HG02759 (cell line): ENCODE data around the gene CCDC88C.
"Not testable (repeated sequence)": the region's sequence is repeated elsewhere in the genome, so short reads cannot be mapped to it uniquely, and the experiment has no call there.

Experiments used
- ATAC-seq: cut with Tn5 transposase; IDR thresholded peaks from one replicate; pipeline ENCODE4 v1.9.1; 2021; ENCODE audit warnings: mild to moderate bottlenecking, moderate library complexity; ENCODE audit not compliant: unreplicated experiment

CCDC88C gene

DNA sequence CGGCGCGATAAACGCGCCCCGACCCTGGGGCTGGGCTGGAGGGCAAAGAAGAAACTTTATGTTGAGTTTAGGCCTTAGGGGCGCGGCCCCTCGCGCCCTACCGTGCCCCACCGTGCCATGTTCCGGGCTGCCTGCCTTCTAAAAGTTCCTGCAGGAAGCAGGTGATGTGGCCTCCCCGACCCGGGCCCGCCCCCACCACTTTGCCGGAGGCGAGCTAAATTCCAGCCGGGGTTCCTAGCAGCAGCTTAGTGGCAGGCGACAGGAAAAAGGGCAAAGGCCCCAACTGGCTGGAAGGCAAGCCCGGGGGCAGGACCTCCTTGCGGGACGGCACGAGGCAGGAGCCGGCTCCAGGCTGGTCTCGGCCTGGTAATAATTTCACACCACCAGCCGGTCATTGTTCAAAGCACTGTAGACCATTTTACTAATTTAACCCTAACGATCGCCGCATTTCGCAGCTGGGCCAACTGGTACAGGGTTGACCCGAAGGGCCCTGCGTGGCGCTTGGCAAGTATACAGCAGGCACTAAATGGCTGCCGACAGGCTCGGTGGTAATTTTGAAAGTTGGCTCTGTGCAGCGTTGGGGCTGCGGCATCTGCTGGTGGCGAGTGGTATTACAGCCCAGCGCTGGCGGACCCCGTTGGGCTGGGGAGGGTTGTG lies 895 bp upstream of the CCDC88C start:
- ATAC-seq: peak; percentile 20

DNA sequence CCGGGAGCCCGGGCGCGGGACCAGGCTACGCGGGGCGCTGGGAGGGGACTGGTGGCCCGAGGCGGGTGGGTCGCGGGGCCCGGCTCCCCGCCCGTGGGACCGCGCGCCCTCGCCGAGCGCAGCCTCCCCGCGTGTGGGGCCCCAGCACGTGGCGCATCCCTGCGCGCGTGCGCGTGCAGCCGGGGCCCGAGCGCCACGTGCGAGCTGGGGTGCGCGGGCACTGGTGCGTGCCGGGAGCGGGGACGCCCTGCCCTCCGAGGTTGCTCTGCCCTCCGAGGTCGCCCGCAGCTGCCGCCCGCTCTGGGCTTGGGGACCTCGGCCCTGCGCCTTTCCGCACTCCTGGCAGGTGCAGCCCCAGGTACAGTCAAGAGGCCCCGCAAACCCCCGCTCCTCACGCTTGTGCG lies 365 bp upstream of the CCDC88C start:
- peak; percentile 32 for ATAC-seq

DNA sequence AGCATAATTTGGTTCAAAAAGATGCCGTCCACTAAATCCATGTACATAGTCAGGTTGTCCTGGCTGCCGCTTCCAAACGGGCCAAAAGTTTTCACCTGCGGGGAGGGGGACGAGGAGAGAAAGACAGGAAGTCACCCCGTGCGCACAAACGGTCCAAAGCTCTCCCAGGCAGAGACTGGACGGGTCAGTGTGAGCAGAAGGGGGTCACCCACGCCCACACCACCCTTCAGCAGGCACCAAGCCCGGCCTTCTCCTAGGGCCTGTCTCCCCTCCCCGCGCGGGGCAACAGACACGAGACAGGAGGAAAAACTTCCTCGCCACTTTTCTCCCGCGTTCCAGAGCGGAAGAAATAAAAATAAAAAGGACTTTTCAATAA lies 888 bp downstream of the CCDC88C start:
- ATAC-seq: no peak

DNA sequence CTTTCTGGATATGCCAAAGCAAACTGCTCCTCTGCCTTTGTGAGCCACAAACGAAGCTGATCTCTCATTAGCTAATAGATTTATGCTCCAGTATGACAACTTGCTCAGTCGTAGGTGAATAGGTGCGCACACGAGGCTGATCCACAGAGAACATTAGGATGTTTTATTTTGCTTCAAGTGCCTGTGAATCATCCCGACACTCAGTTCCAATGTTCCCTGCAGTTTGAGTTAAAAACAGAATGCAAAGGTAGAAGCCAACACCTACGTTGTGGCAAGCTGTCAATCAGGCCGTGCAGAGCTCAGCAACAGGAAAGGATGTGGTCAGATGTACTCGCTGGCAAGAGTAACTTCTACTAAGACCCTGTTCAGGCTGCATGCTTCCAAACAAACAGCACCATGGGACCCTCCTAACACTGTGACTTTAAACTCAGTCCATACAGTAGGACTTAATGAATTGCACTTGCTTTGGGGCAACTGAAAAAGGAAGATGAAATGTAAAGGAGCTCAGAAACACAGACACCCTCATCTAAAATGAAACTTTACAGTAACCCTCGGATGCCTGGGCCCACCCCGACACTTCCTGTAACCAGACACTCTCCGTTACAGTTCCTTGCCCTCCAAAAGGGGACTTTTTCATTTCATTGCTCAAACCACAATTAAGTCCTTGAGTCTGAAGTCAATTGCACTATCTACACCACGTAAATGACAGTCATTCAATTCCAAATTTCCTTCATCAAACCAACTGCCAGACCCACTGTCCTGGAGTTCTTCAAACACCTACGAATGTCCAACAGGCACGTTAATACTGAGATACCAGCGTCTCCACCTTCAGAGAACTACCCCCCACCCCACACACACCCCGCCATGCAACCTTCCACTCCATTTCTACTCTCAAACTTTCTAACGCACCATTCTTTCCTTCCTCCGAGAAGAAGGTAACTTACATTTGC lies 1.6 kb downstream of the CCDC88C start:
- ATAC-seq: peak; percentile 53

DNA sequence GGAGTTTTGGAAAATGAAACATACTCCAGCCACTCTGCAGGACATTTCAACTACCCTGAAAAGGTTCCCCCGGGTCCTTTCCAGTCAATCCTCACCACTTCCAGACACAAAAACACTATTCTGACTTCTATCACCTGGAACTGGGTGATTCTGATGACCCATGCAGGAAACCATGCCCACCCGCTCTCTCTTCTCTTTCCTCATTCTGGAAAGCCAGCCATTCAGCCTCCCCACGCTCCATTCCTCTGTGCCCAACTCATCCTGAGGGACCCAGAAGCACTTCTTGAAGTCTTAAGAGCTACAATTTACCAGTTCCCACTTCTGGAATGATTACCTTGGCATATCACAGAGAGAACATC lies 3.2 kb downstream of the CCDC88C start:
- ATAC-seq: no peak

DNA sequence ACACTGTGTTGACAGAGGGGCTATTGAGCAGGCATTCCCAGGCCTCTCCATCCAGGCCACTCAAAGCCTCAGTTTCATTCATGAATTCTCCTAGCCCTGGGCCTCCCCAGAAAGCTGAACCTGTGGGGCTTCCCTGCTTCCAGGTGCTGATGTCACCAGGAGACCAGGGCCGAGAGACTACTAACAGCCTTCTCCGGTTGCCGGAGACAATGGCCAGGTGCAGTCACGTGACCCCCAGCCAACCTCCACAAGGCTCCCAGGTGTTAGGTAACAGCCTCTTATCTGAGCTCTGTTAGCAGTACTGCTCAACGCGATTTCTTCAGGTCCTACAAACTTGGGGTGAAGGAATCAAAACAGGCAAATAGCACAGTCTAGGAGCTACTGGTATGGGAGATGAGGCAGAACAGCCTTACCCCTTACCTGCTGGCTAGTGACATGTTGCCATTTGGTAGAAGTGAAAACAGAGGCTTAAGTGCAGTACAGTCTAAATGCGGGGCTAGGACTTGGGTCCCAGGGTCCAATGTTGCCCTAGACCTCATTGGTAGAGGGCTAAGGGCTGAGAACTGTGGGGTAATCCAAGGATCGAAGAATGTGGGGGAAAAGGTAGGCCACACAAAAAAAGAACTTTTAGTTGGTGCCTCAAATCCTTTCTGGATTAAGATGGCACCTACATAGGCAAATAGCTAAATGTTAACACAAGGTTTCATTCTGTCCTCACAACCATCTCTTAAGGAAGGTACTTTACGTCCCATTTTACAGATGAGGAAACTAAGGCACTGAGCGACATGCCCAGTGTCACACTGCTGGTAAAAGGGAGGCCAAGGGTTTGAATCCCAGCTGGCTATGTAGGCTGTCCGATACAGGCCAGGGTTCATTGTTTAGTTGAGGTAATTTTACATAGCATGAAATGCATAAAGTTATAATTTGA lies 3.8 kb downstream of the CCDC88C start:
- ATAC-seq: no peak

DNA sequence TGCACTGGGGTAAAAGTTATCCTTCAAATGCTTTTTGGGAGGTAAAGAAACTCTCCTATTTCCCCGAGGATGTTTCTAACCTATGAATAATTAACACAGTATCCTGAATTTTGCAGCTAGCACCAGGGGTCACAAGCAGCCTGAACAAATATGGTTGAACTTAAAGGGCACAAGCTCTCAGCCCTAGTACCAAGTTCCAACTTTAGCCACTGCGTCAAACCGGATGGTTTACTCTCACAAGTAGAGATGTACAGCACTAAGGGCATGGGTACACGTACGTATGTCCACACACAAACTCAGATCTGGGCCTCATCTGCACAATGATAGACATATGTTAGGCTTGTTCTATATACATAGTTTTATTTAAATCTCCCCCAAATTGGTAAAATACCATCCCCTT lies 4.7 kb downstream of the CCDC88C start:
- ATAC-seq: no peak

DNA sequence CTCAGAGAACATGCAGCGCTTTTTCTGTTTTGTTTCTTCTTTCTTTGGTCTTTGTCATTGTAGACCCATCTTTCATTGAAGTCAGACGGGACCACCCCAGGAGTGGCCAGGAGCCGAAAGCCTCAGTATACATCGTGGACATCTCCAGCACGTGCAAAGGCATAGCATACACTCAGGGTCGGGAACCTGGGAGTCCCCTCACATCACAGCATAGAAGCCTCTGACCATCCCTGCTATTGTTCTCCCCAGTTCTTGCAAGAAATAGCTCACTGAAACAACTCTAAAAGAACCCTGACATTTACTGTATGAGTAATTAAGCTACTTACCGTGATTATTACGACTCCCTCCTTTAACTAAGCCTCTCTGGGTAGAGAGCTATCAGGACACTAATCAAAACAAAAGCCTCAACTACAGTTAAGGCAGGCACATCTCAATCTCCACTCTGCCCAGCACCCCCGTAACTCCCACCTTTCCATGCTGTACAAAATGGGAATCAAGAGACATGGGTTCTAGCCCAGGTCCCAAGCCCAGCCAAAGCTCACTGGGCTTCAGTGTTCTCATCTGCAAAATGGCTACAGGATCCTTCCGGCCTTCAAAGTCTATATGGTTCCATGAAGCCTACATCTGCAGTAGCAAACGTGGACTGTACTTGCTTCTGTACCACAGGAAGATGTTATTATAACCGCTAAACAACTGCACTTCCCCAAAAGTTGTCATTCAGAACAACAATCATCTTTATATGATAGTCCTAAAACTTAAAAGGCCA lies 6.7 kb downstream of the CCDC88C start:
- ATAC-seq: no peak

DNA sequence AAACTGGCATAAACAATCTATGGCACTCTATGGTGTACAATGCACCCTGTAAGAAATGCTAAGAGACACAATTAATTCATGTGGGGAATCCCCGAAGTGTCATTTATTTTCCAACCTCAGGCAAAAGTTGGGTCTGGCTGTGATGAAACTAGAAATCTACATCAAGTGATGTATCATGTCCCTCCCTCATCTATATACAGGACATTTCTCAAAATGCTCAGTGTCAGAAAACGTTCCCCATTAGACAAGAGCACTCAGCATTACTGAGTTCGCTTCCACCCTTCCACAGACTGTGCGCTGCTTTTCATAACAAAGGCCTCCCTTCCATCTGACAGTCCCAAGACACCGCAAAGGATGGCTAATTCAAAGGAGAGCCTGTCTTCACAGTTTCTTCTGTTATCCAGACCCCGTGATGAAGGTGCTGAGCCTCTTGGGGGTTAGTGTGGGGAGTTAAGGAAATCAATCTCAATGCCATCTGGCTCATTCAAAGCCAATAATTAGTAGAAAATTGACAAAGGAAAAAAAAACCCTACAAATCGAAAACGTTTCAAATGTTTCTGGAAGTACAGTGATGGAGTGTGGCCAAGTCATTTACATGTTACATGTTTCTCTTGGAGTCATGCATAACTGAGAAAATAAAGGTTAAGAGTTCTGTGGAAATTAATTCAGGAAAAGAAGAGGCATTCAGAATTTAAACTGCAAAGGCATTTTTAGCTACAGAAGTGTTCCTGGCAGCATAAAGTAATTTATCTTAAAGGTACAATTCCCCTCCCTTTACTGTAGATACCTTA lies 7.5 kb downstream of the CCDC88C start:
- ATAC-seq: no peak

DNA sequence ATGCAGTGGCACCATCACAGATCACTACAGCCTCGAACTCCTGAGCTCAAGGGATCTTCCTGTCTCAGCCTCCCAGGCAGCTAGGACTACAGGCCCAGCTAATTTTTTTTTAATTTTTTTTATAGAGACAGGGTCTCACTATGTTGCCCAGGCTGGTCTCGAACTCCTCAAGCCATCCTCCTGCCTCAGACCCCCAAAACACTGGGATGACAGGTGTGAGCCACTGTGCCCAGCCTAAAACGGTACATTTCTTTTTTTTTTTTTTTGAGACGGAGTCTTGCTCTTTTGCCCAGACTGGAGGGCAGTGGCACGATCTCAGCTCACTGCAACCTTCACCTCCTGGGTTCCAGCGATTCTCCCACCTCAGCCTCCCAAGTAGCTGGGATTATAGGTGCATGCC lies 8.4 kb downstream of the CCDC88C start:
- ATAC-seq: not testable (repeated sequence)

DNA sequence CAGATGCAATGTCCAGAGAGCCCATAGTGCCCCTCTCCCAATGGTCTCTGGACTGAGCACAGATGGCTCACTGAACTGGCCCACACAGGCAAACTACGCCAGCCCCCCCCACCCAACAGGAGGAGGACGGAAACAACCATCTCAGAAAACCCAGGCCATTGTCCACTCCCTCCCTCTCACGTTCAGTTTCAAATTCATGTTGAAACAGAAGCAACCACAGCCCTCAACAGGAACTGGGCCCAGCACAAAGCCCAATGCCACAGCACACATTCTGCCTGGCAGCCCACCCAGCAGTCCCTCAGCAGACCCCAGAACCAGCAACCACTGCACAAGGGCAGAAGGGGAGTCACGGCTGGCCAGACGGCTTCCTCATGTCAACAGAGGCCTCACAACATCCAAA lies 10.6 kb downstream of the CCDC88C start:
- no peak for ATAC-seq

DNA sequence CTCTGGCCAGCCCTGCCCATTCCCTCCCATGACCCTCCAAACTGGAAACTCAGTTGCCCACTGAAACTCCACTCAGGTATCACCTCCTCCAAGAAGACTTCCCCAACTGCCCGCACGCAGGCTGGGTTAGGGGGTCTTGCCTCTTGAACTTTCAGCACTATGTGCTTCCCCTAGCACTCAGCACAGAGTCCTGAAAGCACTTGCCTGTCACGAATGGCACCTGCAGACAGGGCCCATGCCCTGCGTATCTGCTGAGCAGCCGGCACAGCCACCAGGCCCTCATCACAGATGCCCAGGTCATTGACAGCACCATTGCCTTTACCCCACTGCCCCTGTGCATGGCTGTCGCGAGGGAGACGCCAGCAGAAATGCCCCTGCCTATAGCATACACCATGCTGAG lies 11.2 kb downstream of the CCDC88C start:
- ATAC-seq: no peak

DNA sequence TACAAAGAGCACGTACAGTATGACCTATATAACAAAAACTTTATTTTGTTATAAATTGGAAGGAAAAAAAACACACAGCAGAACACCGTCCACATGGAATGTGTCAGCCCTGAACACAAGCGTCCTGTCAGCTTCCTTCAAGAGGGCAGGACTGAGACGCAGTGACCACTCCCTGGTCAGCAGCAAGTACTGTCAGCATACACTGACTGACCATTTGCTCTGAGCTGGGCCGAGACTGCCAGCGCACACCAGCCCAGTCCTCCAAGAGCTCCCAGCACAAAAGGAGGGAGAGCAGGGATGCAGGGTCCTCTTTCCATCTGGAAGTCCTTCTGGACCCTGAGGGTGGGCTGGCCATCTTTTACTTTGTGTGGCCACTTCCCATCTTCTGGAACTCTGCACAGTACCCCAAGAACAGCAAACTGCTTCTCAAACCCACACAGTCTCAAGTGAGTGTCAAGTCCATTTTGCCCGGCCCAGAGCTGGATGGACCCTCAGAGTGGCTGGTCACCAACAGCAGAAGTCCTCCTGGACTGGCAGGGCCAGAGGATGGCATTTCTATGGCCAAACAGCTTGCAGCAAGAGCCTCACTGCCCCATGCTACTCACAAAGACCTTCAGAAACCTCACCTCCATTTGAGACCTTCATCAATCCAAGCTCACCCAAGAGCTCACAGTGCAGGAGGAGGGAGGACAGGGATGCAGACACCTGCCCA lies 11.7 kb downstream of the CCDC88C start:
- no peak for ATAC-seq

DNA sequence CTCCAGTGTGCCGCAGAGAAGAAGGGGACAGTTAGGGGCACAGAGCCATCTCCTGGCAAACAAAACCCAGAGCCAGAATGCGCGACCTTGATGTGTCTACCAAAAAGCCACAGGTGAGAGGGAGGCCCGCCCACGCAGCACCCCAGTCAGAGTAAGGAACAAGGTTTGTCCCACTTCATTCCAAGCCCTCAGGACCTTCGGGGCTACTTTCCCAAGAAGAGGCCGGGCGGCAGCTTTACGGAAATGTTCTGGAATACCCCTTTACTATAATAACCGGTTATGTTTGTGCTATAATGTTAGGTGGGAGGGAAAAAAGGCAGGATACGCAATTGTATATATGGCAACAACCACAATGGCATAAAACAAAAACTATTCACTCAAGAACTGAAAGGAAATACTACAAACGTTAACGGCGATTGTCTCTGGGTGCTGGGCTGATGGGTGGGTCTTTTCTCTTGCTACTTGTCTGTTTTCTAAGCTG lies 12.3 kb downstream of the CCDC88C start:
- ATAC-seq: no peak

DNA sequence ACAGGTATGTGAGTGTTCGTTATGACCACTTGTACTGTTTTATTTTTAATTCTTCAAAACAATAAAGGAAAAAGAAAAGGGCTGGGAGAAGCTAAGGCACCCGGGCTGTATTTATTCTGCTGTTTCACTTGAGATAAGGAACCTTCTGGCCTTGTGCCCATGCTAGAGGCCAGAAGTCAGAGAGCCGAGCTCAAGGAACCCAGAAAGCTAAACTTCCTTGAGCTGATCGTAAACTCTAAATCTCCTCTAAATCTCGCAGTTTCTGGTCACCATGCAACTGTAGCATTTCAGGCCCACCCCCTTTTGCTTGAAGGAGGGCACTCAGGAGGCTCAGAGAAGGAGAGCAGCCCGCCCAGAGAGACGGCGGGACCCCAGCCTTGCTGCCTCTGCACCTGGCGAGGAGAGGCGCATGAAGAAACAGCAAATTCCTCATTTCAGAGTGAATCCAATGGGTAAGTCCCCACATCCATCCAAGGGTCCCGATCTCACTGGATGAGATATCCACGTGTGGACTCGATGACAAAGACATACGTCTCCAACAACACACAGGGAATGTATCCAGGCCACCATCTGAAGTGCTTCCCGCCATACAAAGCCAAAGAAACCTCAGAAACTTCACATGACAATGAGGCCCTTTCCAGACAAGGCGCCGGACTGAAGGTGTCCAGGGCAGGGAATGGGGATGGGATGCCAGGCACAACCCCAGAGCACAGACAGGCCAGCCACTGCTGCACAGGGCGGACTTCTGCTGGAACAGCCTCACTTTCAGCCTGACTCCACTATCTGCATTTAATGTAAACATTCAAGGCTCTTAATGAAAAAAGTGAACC lies 14.6 kb downstream of the CCDC88C start:
- ATAC-seq: no peak

DNA sequence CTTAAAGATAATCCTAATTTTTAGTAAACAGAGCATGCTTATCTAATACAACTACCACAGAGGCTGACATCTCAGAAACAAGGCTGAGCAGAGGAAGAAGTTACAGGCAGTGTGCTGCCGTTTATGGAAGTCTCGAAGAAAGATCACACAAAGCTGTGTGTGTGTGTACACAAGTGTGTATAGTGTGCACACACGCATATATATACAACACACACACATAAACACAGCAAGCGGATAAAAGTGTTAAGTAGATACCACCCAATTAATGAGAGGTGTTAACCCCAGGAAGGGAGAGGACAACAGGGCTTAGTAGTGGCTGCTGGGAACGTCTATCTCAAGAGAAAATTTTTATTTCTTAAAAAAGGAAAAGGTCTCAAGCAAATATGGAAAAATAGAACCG lies 15.3 kb downstream of the CCDC88C start:
- no peak for ATAC-seq

DNA sequence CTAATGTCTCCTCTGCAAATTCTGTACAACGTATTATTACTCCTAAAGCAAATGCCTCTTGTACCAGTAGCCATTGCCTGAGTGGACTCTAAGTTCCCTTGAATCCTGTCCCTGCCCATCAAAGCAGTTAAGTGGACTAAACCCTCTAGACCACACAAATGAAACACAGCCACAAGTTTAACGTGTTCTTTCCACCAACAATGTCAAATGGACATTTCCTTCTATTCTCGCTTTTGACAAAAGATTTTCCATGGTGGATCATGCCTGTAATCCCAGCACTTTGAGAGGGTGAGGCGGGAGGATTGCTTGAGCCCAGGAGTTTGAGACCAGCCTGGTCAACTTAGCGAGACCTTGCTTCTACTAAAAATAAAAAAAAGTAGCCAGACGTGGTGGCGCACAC lies 15.9 kb downstream of the CCDC88C start:
- ATAC-seq: no peak

DNA sequence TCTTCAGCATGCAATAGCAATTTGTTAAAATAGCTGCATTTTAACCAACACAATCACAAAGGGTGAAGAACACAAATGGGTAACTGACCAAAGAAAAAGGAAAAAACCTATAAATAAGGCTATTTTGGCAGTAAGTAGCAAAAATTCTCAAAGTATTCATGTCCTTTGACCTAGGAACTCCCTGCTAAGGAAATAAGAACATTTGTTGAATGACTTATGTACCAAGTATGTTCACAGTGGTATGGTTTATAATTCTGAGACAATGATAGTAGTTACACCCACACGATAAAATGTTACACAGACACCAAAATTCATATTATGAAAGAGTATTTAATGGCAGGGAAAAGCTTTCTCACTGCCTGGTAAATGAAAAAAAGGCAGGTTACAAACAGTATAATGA lies 16.9 kb downstream of the CCDC88C start:
- no peak for ATAC-seq
